Gastroesophageal sphincter (tissue), 3 donors: ENCODE results near the gene TAS2R9.

Source experiments
- EP300 ChIP-seq: sonication (generic); formaldehyde crosslinking; IDR thresholded peaks from one replicate; pipeline ENCODE4 v1.6.1; 2017; ENCODE audit warnings: antibody characterized with exemption, mild to moderate bottlenecking
- POLR2A ChIP-seq, 2 donors: fragments of 450-650 bp; IDR thresholded peaks; one replicate each; pipeline ENCODE4 v1.6.1; 2017; ENCODE audit warnings: antibody characterized with exemption in 2 of 2, mild to moderate bottlenecking in 2 of 2, moderate library complexity in 1 of 2
- POLR2AphosphoS5 ChIP-seq: sonication (generic); formaldehyde crosslinking; IDR thresholded peaks from one replicate; pipeline ENCODE4 v1.6.1; 2017; ENCODE audit warnings: antibody characterized with exemption
- TF ChIP-seq, protein P1 (sequence below), 4 experiments: fragments of 200-600 bp in 2 of 4; fragments of 450-650 bp in 2 of 4; sonication (generic) in 1 of 4; IDR thresholded peaks; one replicate each; pipeline ENCODE4 v1.5.1; 2017 to 2019; ENCODE audit warnings: antibody characterized with exemption in 4 of 4, mild to moderate bottlenecking in 2 of 4, moderate library complexity in 2 of 4

DNA sequence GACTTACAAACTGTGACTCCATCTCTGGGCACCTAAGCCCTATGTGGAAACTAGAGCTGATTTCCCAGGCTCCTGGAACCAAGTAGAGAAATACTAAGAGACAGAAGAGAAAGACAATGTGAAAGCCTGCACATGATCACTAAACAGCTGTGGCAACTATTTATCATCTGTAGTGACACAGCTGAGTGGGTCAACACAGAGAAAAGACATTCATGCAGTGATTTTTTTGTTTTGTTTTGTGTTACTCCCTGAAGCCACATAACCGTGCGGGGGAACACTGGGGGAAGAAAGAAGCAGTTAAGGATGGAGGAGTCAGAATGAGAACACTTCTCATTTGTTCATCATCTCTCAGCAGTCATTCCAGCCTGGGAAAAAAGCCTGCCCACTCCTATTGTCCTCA, 37.8 kb upstream of the TAS2R9 start:
- no peak for TF ChIP-seq POLR2A (IDR thresholded peaks at IDR 0.05)
- TF ChIP-seq, protein P1, sequence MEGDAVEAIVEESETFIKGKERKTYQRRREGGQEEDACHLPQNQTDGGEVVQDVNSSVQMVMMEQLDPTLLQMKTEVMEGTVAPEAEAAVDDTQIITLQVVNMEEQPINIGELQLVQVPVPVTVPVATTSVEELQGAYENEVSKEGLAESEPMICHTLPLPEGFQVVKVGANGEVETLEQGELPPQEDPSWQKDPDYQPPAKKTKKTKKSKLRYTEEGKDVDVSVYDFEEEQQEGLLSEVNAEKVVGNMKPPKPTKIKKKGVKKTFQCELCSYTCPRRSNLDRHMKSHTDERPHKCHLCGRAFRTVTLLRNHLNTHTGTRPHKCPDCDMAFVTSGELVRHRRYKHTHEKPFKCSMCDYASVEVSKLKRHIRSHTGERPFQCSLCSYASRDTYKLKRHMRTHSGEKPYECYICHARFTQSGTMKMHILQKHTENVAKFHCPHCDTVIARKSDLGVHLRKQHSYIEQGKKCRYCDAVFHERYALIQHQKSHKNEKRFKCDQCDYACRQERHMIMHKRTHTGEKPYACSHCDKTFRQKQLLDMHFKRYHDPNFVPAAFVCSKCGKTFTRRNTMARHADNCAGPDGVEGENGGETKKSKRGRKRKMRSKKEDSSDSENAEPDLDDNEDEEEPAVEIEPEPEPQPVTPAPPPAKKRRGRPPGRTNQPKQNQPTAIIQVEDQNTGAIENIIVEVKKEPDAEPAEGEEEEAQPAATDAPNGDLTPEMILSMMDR (IDR thresholded peaks at IDR 0.05), result no peak
- no peak for TF ChIP-seq POLR2AphosphoS5
- TF ChIP-seq EP300, result no peak
